ENCODE measurements around the gene VPS13D. TPM values are rescaled to one million over a fixed set of nuclear protein-coding genes. Genes with fewer than 3 reads are reported as not detected.

VPS13D gene
- polyA plus RNA-seq, 1 of the 3 experiments (the other 2 are of a cell fraction) = 15.0 TPM

- H3K27ac ChIP-seq (ENCODE audit: low read depth in 2 of 2, low read length in 1 of 2) = peak overlapping the region in 1 of 2 experiments; percentile 39; a peak in 2 of 4 replicates
- 81% methylated on average over 8 of the region's 8 CpGs for WGBS (ENCODE audit: low lambda C conversion rate)
These were observed 177.5 kb downstream of the VPS13D start for GRCh38 chr1:12407050-12407961.

More at GRCh38 chr1:12407050-12407961, 177.5 kb downstream of the VPS13D start:
- Histone ChIP-seq H3K27me3 (ENCODE audit: insufficient read depth) (no peaks in the 10 kb centered on the region), H3K79me2 (ENCODE audit: insufficient read depth) (no peaks in the 10 kb centered on the region), H3K4me1 (ENCODE audit: control insufficient read depth in 1 of 2, insufficient read depth in 2 of 2, low read depth in 1 of 2, low read length in 1 of 2) (peaks cover 4 to 9% of the 10 kb centered on the region in 2 experiments; a peak in 3 of 4 replicates), H3K9me2 (no peaks in the 10 kb centered on the region), H3K4me2 (no peak overlapping the region), H2AFZ (ENCODE audit: low read depth) (no peak overlapping the region), H3F3A (replicated peaks; ENCODE audit: insufficient read depth) (no peaks in the 10 kb centered on the region), H3K9me3 (no peaks in the 10 kb centered on the region), H3K9ac (no peak overlapping the region), H4K20me1 (ENCODE audit: insufficient read depth) (no peaks in the 10 kb centered on the region), H3K36me3 (replicated peaks in 1 of 2; ENCODE audit: control insufficient read depth in 1 of 2, insufficient read depth in 2 of 2, low read length in 1 of 2) (peaks cover 40 to 43% of the 10 kb centered on the region in 2 experiments), H3K4me3 (ENCODE audit: low read depth in 2 of 2, low read length in 1 of 2) (no peak overlapping the region)
- peak; percentile 12 for DNase-seq
- POLR2A ChIA-PET = no interaction called here
- TF ChIP-seq RAD21 (IDR thresholded peaks at IDR 0.05; ENCODE audit: low read length) (peak; percentile 54), MEF2A (IDR thresholded peaks at IDR 0.05; ENCODE audit: borderline replicate concordance, low read depth) (no peak), CTCF (IDR thresholded peaks at IDR 0.05) (peak; percentile 45), ELF1 (IDR thresholded peaks at IDR 0.05) (no peak), TCF12 (IDR thresholded peaks at IDR 0.05) (no peak), SMC3 (IDR thresholded peaks at IDR 0.05; ENCODE audit: low read depth, low read length) (peak; percentile 50), NFIC (IDR thresholded peaks at IDR 0.05; ENCODE audit: borderline replicate concordance) (no peak), MXI1 (IDR thresholded peaks at IDR 0.05; ENCODE audit: low read depth, low read length) (no peak), YY1 (IDR thresholded peaks at IDR 0.05; ENCODE audit: low read depth) (no peak), TAF1 (IDR thresholded peaks at IDR 0.05; ENCODE audit: borderline replicate concordance, low read depth, low read length) (no peak), REST (IDR thresholded peaks at IDR 0.05; ENCODE audit: low read depth, low read length) (no peak)
- CTCF ChIA-PET = interaction anchor here (0.6 to 2.2 kb wide), 5 partner anchors 31 to 251 kb away, joined by 3 to 6 read pairs (median 3); no protein-coding TSS in a partner anchor

All from SK-N-SH (cell line).